ENCODE data around the gene FAM241B.
A peak's percentile ranks its signal among the peaks of the same experiment; 100 is the strongest.

FAM241B gene

GRCh38 chr10:69629897-69630650 lies at the start of gene FAM241B:
Gene FAM241B (plus strand): TSS chr10:69630247. CDS start chr10:69631744, 1,497 bp downstream.
- DNase-seq (ENCODE audit: low spot score), result peak; percentile 86

- DNase-seq (ENCODE audit: low spot score), result no peak
Measured at GRCh38 chr10:69580435-69580834, 49.6 kb upstream of the FAM241B start.

GRCh38 chr10:69583106-69583505 lies 46.9 kb upstream of the FAM241B start:
- no peak for DNase-seq (ENCODE audit: low spot score)

GRCh38 chr10:69584624-69585023 lies 45.4 kb upstream of the FAM241B start:
- no peak for DNase-seq (ENCODE audit: low spot score)

GRCh38 chr10:69588358-69588757 lies 41.7 kb upstream of the FAM241B start:
- DNase-seq (ENCODE audit: low spot score), result no peak

GRCh38 chr10:69600761-69601330 lies 29.2 kb upstream of the FAM241B start:
- DNase-seq (ENCODE audit: low spot score), result no peak

- no peak for DNase-seq (ENCODE audit: low spot score)
Measured at GRCh38 chr10:69609077-69609476, 21.0 kb upstream of the FAM241B start.

- DNase-seq (ENCODE audit: low spot score), result no peak
Measured at GRCh38 chr10:69612760-69613159, 17.3 kb upstream of the FAM241B start.

GRCh38 chr10:69614130-69614529 lies 15.9 kb upstream of the FAM241B start:
- DNase-seq (ENCODE audit: low spot score), result no peak

- DNase-seq (ENCODE audit: low spot score), result no peak
Measured at GRCh38 chr10:69616358-69616757, 13.7 kb upstream of the FAM241B start.

GRCh38 chr10:69618746-69619145 lies 11.3 kb upstream of the FAM241B start:
- no peak for DNase-seq (ENCODE audit: low spot score)

- DNase-seq (ENCODE audit: low spot score), result no peak
Measured at GRCh38 chr10:69619626-69620025, 10.4 kb upstream of the FAM241B start.

- no peak for DNase-seq (ENCODE audit: low spot score)
Measured at GRCh38 chr10:69620625-69621024, 9.4 kb upstream of the FAM241B start.

GRCh38 chr10:69624245-69624786 lies 5.7 kb upstream of the FAM241B start:
- no peak for DNase-seq (ENCODE audit: low spot score)

GRCh38 chr10:69626826-69627225 lies 3.2 kb upstream of the FAM241B start:
- no peak for DNase-seq (ENCODE audit: low spot score)

- DNase-seq (ENCODE audit: low spot score), result no peak
Measured at GRCh38 chr10:69628891-69629290, 1.2 kb upstream of the FAM241B start.

- DNase-seq (ENCODE audit: low spot score), result no peak
Measured at GRCh38 chr10:69629519-69629896, 539 bp upstream of the FAM241B start.

- no peak for DNase-seq (ENCODE audit: low spot score)
Measured at GRCh38 chr10:69630651-69631400, 779 bp downstream of the FAM241B start.

- no peak for DNase-seq (ENCODE audit: low spot score)
Measured at GRCh38 chr10:69631566-69631965, 1.5 kb downstream of the FAM241B start.

GRCh38 chr10:69632516-69633199 lies 2.6 kb downstream of the FAM241B start:
- no peak for DNase-seq (ENCODE audit: low spot score)

GRCh38 chr10:69633673-69634635 lies 3.9 kb downstream of the FAM241B start:
- DNase-seq (ENCODE audit: low spot score), result no peak

Measured in HuH-7 (cell line).